ENCODE measurements around the gene DDX52.
"Not testable (repeated sequence)": the region's sequence is repeated elsewhere in the genome, so short reads cannot be mapped to it uniquely, and the experiment has no call there.

DNA sequence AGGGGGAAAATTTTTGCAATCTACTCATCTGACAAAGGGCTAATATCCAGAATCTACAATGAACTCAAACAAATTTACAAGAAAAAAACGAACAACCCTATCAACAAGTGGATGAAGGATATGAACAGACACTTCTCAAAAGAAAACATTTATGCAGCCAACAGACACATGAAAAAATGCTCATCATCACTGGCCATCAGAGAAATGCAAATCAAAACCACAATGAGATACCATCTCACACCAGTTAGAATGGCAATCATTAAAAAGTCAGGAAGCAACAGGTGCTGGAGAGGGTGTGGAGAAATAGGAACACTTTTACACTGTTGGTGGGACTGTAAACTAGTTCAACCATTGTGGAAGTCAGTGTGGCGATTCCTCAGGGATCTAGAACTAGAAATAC is 36.7 kb upstream of the DDX52 start:
- TF ChIP-seq POLR2A (IDR thresholded peaks at IDR 0.05), result not testable (repeated sequence)
- TF ChIP-seq, protein P1, sequence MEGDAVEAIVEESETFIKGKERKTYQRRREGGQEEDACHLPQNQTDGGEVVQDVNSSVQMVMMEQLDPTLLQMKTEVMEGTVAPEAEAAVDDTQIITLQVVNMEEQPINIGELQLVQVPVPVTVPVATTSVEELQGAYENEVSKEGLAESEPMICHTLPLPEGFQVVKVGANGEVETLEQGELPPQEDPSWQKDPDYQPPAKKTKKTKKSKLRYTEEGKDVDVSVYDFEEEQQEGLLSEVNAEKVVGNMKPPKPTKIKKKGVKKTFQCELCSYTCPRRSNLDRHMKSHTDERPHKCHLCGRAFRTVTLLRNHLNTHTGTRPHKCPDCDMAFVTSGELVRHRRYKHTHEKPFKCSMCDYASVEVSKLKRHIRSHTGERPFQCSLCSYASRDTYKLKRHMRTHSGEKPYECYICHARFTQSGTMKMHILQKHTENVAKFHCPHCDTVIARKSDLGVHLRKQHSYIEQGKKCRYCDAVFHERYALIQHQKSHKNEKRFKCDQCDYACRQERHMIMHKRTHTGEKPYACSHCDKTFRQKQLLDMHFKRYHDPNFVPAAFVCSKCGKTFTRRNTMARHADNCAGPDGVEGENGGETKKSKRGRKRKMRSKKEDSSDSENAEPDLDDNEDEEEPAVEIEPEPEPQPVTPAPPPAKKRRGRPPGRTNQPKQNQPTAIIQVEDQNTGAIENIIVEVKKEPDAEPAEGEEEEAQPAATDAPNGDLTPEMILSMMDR (IDR thresholded peaks at IDR 0.05), result not testable (repeated sequence)
